ENCODE results near the gene FAM83C.
"Not testable (repeated sequence)": the region's sequence is repeated elsewhere in the genome, so short reads cannot be mapped to it uniquely, and the experiment has no call there.

The FAM83C gene

GRCh38 chr20:35263532-35264341 lies 28.5 kb downstream of the FAM83C start:
- no peak for DNase-seq

- DNase-seq: not testable (repeated sequence)
Measured at GRCh38 chr20:35262731-35263531, 29.3 kb downstream of the FAM83C start.

- DNase-seq: not testable (repeated sequence)
Measured at GRCh38 chr20:35262321-35262720, 29.9 kb downstream of the FAM83C start.

- no peak for DNase-seq
Measured at GRCh38 chr20:35260426-35260825, 31.8 kb downstream of the FAM83C start.

- DNase-seq: no peak
Measured at GRCh38 chr20:35257175-35257909, 34.9 kb downstream of the FAM83C start.

GRCh38 chr20:35254448-35254999 lies 37.7 kb downstream of the FAM83C start:
- no peak for DNase-seq

GRCh38 chr20:35253010-35253409 lies 39.2 kb downstream of the FAM83C start:
- no peak for DNase-seq

- DNase-seq: not testable (repeated sequence)
Measured at GRCh38 chr20:35252598-35252997, 39.6 kb downstream of the FAM83C start.

- no peak for DNase-seq
Measured at GRCh38 chr20:35252037-35252461, 40.2 kb downstream of the FAM83C start.

- no peak for DNase-seq
Measured at GRCh38 chr20:35251613-35251940, 40.6 kb downstream of the FAM83C start.

- peak; percentile 34 to 64 for DNase-seq
Measured at GRCh38 chr20:35248641-35249475, 43.4 kb downstream of the FAM83C start.

GRCh38 chr20:35246723-35247122 lies 45.5 kb downstream of the FAM83C start:
- no peak for DNase-seq

- no peak for DNase-seq
Measured at GRCh38 chr20:35243986-35244385, 48.2 kb downstream of the FAM83C start.

GRCh38 chr20:35243317-35243716 lies 48.9 kb downstream of the FAM83C start:
- DNase-seq: no peak

- DNase-seq: no peak
Measured at GRCh38 chr20:35240811-35241293, 51.4 kb downstream of the FAM83C start.

- DNase-seq: no peak
Measured at GRCh38 chr20:35240083-35240810, 52.0 kb downstream of the FAM83C start.

- no peak for DNase-seq
Measured at GRCh38 chr20:35238735-35239134, 53.5 kb downstream of the FAM83C start.

GRCh38 chr20:35238170-35238569 lies 54.1 kb downstream of the FAM83C start:
- peak; percentile 99 to 100 for DNase-seq

- no peak for DNase-seq
Measured at GRCh38 chr20:35237486-35237885, 54.7 kb downstream of the FAM83C start.

- DNase-seq: no peak
Measured at GRCh38 chr20:35235881-35236280, 56.3 kb downstream of the FAM83C start.
